GM10847 (cell line): ENCODE data around the gene KLHL3.

ENCODE experiments used
- POLR2A ChIP-seq: IDR thresholded peaks from 2 replicates; pipeline ENCODE4 v1.6.1; 2011; ENCODE audit not compliant: insufficient read length; ENCODE audit errors: extremely low read depth

KLHL3 gene

DNA sequence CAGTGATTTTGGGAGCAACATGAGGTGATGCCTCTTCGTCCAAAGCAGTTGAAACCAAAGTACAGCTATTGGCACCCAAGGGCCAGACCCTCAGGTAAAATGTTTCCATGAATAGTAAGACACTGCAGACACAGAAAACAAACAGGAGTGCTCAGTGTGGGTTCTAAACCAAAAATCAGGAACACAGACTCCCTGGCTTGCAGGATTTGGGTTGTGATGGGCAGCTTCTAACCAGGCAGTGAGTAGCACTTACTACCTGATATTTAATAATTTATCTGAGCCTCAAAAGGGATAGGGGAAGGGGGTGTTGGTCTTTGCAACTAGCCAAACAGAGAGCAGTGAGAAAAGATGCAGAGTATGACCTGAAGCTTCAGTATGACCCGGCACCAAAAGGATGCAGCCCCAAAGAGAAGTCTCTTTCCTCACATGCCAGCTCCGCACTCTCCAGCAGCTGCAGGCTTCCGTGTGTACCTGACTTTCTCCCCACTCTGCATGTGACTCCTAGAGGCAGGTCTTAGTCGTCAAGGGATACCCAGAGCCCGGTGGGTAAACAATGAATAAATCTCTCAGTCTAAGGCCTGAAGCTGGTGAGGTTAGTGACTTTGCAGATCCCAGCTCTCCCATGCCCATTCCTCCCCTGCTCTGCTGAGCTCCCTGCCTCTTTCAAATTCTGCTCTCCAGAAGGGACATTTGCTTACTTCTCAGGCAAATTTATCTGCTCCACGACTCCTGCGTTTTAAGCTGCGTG, 131.4 kb downstream of the KLHL3 start:
- TF ChIP-seq POLR2A: no peak

GRCh38 chr5:137603891-137604290, 132.0 kb downstream of the KLHL3 start:
- TF ChIP-seq POLR2A: no peak

DNA sequence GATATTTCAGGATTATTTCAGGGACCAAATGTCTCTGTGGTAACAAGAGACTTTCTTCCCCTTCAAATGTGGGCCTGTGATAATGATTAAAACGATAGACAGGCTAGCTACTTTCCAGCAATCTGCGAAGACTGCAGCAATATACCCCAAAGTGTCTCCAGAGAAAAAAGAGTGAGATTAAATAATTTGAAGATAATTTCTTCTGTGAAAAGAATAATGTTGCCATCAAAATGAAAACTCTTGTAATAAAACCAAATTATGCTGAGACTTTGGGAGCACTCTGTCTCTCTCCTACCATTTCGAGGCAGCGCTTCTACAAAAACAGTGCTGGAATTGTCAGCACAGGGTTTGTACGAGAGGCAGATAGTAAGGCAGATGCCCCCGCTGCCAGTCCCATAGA, 132.5 kb downstream of the KLHL3 start:
- no peak for TF ChIP-seq POLR2A

- TF ChIP-seq POLR2A: no peak
Observed at GRCh38 chr5:137602721-137603273, 133.1 kb downstream of the KLHL3 start.

DNA sequence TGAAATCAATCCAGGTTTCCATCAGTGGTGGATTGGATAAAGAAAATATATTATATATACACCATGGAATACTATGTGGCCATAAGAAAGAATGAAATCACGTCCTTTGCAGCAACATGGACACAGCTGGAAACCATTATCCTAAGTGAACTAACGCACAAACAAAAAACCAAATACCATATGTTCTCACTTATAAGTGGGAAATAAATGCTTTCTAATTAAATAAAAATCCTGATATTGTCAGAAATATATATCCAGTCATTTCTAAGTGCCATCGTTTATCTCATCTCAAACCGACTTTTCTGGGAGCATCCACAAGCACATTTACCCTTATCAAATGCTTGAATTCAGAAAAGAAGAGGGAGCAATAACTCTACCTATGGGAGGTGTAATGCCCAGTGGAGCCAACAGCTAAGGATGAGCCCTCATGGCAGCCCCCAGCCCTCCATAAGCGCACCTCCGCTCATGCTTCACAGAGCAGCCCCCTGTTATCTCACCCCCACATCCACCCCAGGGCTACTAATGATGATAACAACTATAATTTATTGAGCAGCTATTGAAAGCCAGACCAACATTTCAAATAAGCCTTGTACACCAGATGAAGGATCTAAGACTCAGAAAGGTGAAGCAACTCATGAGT, 135.0 kb downstream of the KLHL3 start:
- no peak for TF ChIP-seq POLR2A

DNA sequence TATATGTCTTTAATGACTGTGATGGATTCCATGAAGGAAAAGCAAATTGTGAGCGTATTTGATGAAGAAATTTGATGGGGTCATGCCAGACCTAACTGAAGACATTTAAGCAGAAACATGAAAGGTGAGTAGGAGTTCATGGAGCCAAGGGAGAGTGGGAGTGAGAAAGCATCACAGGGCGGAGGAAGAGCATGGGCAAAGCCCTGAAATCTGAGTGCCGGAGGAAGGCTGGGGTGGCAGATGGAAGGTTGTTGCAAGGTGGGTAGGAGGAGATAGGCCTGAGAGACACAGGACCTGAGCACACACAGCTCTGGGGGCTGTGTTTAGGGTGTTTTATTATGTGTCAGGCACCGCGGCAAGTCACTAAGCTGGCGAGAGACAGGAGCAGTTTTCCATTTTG, 136.4 kb downstream of the KLHL3 start:
- no peak for TF ChIP-seq POLR2A

DNA sequence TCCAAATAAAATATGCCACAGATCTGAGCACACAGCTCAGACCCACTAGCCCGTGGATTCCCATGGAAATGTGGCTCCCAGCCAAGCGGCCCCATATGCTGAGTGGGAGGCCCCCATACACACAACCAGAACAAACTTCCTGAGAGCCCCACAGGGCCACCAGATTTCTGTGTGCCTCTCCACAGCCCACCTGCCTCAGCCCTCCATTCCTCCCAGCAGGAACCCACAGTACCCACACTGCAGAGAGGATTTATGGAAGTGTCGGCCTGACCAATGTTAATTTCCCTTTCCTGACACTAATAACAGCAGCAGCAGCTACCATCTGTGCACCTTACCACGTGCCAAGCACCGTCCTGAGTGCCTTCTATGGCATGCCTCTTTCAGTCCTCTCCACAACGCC, 137.5 kb downstream of the KLHL3 start:
- TF ChIP-seq POLR2A: no peak

- no peak for TF ChIP-seq POLR2A
Observed at GRCh38 chr5:137596941-137597340, 138.9 kb downstream of the KLHL3 start.

DNA sequence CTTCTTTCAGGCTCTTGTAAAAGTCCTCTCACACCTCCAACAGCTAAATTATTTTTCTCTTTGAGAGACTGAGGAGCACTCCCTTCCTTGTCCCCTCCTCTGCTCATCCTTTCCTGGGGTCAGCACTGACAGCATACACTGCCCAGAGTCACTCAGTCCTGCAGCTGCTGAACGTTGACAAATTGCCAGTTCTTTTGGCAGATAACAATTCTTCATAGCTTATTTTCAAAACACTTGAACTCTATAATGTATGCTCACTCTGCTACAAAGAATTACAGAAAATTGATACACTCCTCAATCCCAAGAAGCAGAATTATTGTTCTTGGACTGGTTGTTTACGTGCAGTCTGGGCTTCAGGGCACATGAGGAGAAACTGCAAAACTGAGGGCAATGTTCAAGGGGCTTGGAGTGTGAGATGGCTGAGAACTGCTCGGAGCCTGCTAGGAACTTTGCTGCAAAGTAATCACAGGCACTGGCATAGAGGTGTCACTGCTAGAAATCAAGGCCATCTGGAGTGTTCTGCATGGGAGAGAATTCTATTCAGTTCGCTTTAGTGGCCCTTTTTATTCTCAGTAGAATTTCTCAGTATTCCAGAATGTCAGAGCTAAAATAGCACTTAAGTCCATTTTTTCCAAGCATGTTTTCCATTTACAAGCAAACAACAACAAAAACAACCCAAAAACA, 140.4 kb downstream of the KLHL3 start:
- no peak for TF ChIP-seq POLR2A

- TF ChIP-seq POLR2A: no peak
Observed at GRCh38 chr5:137594717-137595116, 141.2 kb downstream of the KLHL3 start.

- TF ChIP-seq POLR2A: no peak
Observed at GRCh38 chr5:137592317-137592716, 143.6 kb downstream of the KLHL3 start.

GRCh38 chr5:137589185-137589584, 146.7 kb downstream of the KLHL3 start:
- no peak for TF ChIP-seq POLR2A

- no peak for TF ChIP-seq POLR2A
Observed at GRCh38 chr5:137587919-137588318, 148.0 kb downstream of the KLHL3 start.

DNA sequence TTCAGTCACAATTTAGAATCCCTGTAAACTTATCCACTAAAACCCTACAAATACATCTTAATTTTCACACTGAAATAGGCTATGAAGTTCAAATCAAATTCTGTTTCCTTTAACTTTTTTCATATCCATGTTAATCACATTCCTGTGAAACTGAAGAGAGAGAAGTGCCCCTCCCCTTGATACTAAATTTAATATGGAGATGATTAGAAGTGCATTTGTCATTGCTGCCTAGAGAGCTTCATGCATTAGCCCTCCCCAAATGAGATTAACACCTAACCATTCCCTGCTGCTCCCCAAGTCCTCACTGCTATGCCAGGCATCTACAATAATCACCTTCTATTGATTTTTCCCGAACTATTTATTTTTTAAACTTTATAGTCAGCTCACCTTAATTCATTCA, 151.6 kb downstream of the KLHL3 start:
- no peak for TF ChIP-seq POLR2A

GRCh38 chr5:137583129-137583528, 152.8 kb downstream of the KLHL3 start:
- no peak for TF ChIP-seq POLR2A

GRCh38 chr5:137582218-137582617, 153.7 kb downstream of the KLHL3 start:
- TF ChIP-seq POLR2A: no peak
